SK-N-SH (cell line): ENCODE measurements around the gene ECSCR.

Experiments
- CHD2 ChIP-seq: fragments of 150-350 bp; IDR thresholded peaks from 2 replicates; pipeline ENCODE4 v1.6.1; 2018; ENCODE audit warnings: low read length; ENCODE audit not compliant: partially characterized antibody
- CTCF ChIP-seq: fragments of 200-600 bp; sonication (generic); IDR thresholded peaks from 2 replicates; pipeline ENCODE4 v1.6.1; 2017; ENCODE audit warnings: antibody characterized with exemption, mild to moderate bottlenecking, moderate library complexity
- EP300 ChIP-seq, 2 experiments: IDR thresholded peaks; 2 replicates each; pipeline versions ENCODE4 v1.4.0 to v1.6.1; 2012; ENCODE audit warnings: borderline replicate concordance in 1 of 2, low read depth in 1 of 2, low read length in 1 of 2
- EZH2phosphoT487 ChIP-seq: fragments of 200-600 bp; sonication (generic); IDR thresholded peaks from 2 replicates; pipeline ENCODE4 v1.6.1; 2017; ENCODE audit warnings: low read depth, mixed run types, mild to moderate bottlenecking, antibody characterized with exemption, moderate library complexity, borderline replicate concordance
- JUND ChIP-seq: IDR thresholded peaks from 2 replicates; pipeline ENCODE4 v1.4.0; 2012
- MAX ChIP-seq: IDR thresholded peaks from 2 replicates; pipeline ENCODE4 v1.4.0; 2012; ENCODE audit warnings: low read depth
- MEF2A ChIP-seq: IDR thresholded peaks from 2 replicates; pipeline ENCODE4 v1.4.0; 2012; ENCODE audit warnings: low read depth, borderline replicate concordance
- NRF1 ChIP-seq: IDR thresholded peaks from 2 replicates; pipeline ENCODE4 v1.6.1; 2012; ENCODE audit warnings: low read depth, mild to moderate bottlenecking, low read length
- POLR2AphosphoS5 ChIP-seq: IDR thresholded peaks from 2 replicates; pipeline ENCODE4 v1.6.1; 2012; ENCODE audit warnings: low read depth, low read length
- RAD21 ChIP-seq: IDR thresholded peaks from 2 replicates; pipeline ENCODE4 v1.6.1; 2012; ENCODE audit warnings: mild to moderate bottlenecking, low read length
- RFX5 ChIP-seq: IDR thresholded peaks from 2 replicates; pipeline ENCODE4 v1.6.1; 2012; ENCODE audit warnings: mild to moderate bottlenecking, improper control_type of control experiment, low read length
- SMC3 ChIP-seq: IDR thresholded peaks from 2 replicates; pipeline ENCODE4 v1.6.1; 2012; ENCODE audit warnings: low read depth, low read length, improper control_type of control experiment
- TEAD4 ChIP-seq: IDR thresholded peaks from 2 replicates; pipeline ENCODE4 v1.4.0; 2012; ENCODE audit warnings: mild to moderate bottlenecking, borderline replicate concordance; ENCODE audit not compliant: insufficient read depth

GRCh38 chr5:139460455-139460854, 2.1 kb downstream of the ECSCR start:
- TF ChIP-seq CTCF = no peak
- TF ChIP-seq NRF1 = no peak
- no peak for TF ChIP-seq TEAD4
- TF ChIP-seq MEF2A = no peak
- no peak for TF ChIP-seq SMC3
- no peak for TF ChIP-seq RAD21
- TF ChIP-seq MAX = no peak
- no peak for TF ChIP-seq CHD2
- TF ChIP-seq EP300 (IDR thresholded peaks at IDR 0.05; ENCODE audit: borderline replicate concordance in 1 of 2, low read depth in 1 of 2, low read length in 1 of 2) = no peak
- TF ChIP-seq EZH2phosphoT487 = no peak
- TF ChIP-seq POLR2AphosphoS5 = no peak
- no peak for TF ChIP-seq JUND
- no peak for TF ChIP-seq RFX5
